SJSA1 (cell line): ENCODE measurements around the gene CCP110. TPM values are rescaled to one million over a fixed set of nuclear protein-coding genes. Genes with fewer than 3 reads are reported as not detected.
A peak's percentile ranks its signal among the peaks of the same experiment; 100 is the strongest.

Source experiments
- DNase-seq, 2 experiments: peaks; one replicate each; pipeline ENCODE4 v3.0.0-alpha.2; 2015 to 2020; ENCODE audit warnings: low spot score in 2 of 2, low read depth in 1 of 2
- H3K27ac ChIP-seq: fragments of 250-450 bp; sonication (Bioruptor Pico); 2 replicates; pipeline ENCODE4 v1.5.1; 2020; ENCODE audit warnings: mild to moderate bottlenecking, moderate library complexity
- H3K27me3 ChIP-seq: fragments of 250-450 bp; sonication (Bioruptor Pico); replicated peaks from 2 replicates; pipeline ENCODE4 v1.5.1; 2020; ENCODE audit warnings: mild to moderate bottlenecking, moderate library complexity
- H3K36me3 ChIP-seq: fragments of 250-450 bp; sonication (Bioruptor Pico); 2 replicates; pipeline ENCODE4 v1.5.1; 2020; ENCODE audit warnings: mild to moderate bottlenecking
- H3K4me1 ChIP-seq: fragments of 250-450 bp; sonication (Bioruptor Pico); replicated peaks from 2 replicates; pipeline ENCODE4 v1.6.1; 2021; ENCODE audit warnings: mild to moderate bottlenecking
- H3K4me3 ChIP-seq: fragments of 250-450 bp; sonication (Bioruptor Pico); 2 replicates; pipeline ENCODE4 v1.5.1; 2020; ENCODE audit warnings: mild to moderate bottlenecking
- H3K9me3 ChIP-seq: fragments of 250-450 bp; sonication (Bioruptor Pico); replicated peaks from 2 replicates; pipeline ENCODE4 v1.5.1; 2020; ENCODE audit warnings: mild to moderate bottlenecking
- total RNA-seq: library from RNA; depleted of rRNA; stranded (reverse); fragments of >200 nt; shearing (Covaris generic); gene quantifications from 2 replicates; pipeline ENCODE4 v1.2.3, GENCODE V29; 2014

Gene CCP110
- total RNA-seq, 1 experiment from 2014 or later = 28.3 TPM

- Histone ChIP-seq H3K36me3 (no peaks in the 10 kb centered on the region), H3K9me3 (no peaks in the 10 kb centered on the region), H3K4me1 (no peaks in the 10 kb centered on the region), H3K4me3 (no peak overlapping the region), H3K27ac (no peak overlapping the region), H3K27me3 (no peaks in the 10 kb centered on the region)
- DNase-seq = no peak
These were observed 33.1 kb upstream of the CCP110 start for GRCh38 chr16:19490619-19491018.

- H3K27me3 ChIP-seq = no peaks in the 10 kb centered on the region
- no peak for DNase-seq
- H3K27ac ChIP-seq = no peak overlapping the region
- no peaks in the 10 kb centered on the region for H3K9me3 ChIP-seq
- peaks cover 9% of the 10 kb centered on the region for H3K36me3 ChIP-seq
- H3K4me1 ChIP-seq = no peaks in the 10 kb centered on the region
- H3K4me3 ChIP-seq = no peak overlapping the region
These were observed 26.6 kb upstream of the CCP110 start for GRCh38 chr16:19497176-19497575.

GRCh38 chr16:19499006-19499405 is 24.7 kb upstream of the CCP110 start:
- Histone ChIP-seq H3K27me3 (no peaks in the 10 kb centered on the region), H3K27ac (no peak overlapping the region), H3K36me3 (peaks cover 24% of the 10 kb centered on the region), H3K4me1 (no peaks in the 10 kb centered on the region), H3K9me3 (no peaks in the 10 kb centered on the region), H3K4me3 (no peak overlapping the region)
- DNase-seq = no peak

GRCh38 chr16:19499481-19499880 is 24.3 kb upstream of the CCP110 start:
- H3K4me3 ChIP-seq = no peak overlapping the region
- no peak overlapping the region for H3K27ac ChIP-seq
- DNase-seq = no peak
- no peaks in the 10 kb centered on the region for H3K27me3 ChIP-seq
- peaks cover 28% of the 10 kb centered on the region for H3K36me3 ChIP-seq
- H3K9me3 ChIP-seq = no peaks in the 10 kb centered on the region
- H3K4me1 ChIP-seq = no peaks in the 10 kb centered on the region

GRCh38 chr16:19502395-19503131 is 21.2 kb upstream of the CCP110 start:
- Histone ChIP-seq H3K4me3 (no peak overlapping the region), H3K9me3 (no peaks in the 10 kb centered on the region), H3K4me1 (no peaks in the 10 kb centered on the region), H3K36me3 (peaks cover 40% of the 10 kb centered on the region), H3K27ac (no peak overlapping the region), H3K27me3 (no peaks in the 10 kb centered on the region)
- peak; percentile 37 to 63 for DNase-seq

GRCh38 chr16:19503461-19504075 is 20.2 kb upstream of the CCP110 start:
- Histone ChIP-seq H3K4me1 (no peaks in the 10 kb centered on the region), H3K27me3 (no peaks in the 10 kb centered on the region), H3K9me3 (no peaks in the 10 kb centered on the region), H3K27ac (no peak overlapping the region), H3K4me3 (no peak overlapping the region), H3K36me3 (peaks cover 40% of the 10 kb centered on the region)
- no peak for DNase-seq

- no peaks in the 10 kb centered on the region for H3K27me3 ChIP-seq
- no peaks in the 10 kb centered on the region for H3K9me3 ChIP-seq
- DNase-seq = no peak
- no peak overlapping the region for H3K4me3 ChIP-seq
- peaks cover 40% of the 10 kb centered on the region for H3K36me3 ChIP-seq
- no peaks in the 10 kb centered on the region for H3K4me1 ChIP-seq
- no peak overlapping the region for H3K27ac ChIP-seq
These were observed 18.0 kb upstream of the CCP110 start for GRCh38 chr16:19505600-19506303.

- Histone ChIP-seq H3K27ac (no peak overlapping the region), H3K36me3 (peaks cover 32% of the 10 kb centered on the region), H3K9me3 (no peaks in the 10 kb centered on the region), H3K4me1 (no peaks in the 10 kb centered on the region), H3K4me3 (no peak overlapping the region), H3K27me3 (no peaks in the 10 kb centered on the region)
- DNase-seq = no peak
These were observed 16.8 kb upstream of the CCP110 start for GRCh38 chr16:19506965-19507364.

GRCh38 chr16:19507867-19508266 is 15.9 kb upstream of the CCP110 start:
- DNase-seq = no peak
- Histone ChIP-seq H3K4me1 (no peaks in the 10 kb centered on the region), H3K4me3 (no peak overlapping the region), H3K27ac (no peak overlapping the region), H3K9me3 (no peaks in the 10 kb centered on the region), H3K36me3 (peaks cover 28% of the 10 kb centered on the region), H3K27me3 (no peaks in the 10 kb centered on the region)

GRCh38 chr16:19512297-19512696 is 11.4 kb upstream of the CCP110 start:
- Histone ChIP-seq H3K9me3 (no peaks in the 10 kb centered on the region), H3K27ac (no peak overlapping the region), H3K36me3 (peaks cover 32% of the 10 kb centered on the region), H3K27me3 (no peaks in the 10 kb centered on the region), H3K4me3 (no peak overlapping the region), H3K4me1 (peaks cover 8% of the 10 kb centered on the region)
- no peak for DNase-seq

- H3K27me3 ChIP-seq = no peaks in the 10 kb centered on the region
- DNase-seq = no peak
- no peak overlapping the region for H3K27ac ChIP-seq
- no peaks in the 10 kb centered on the region for H3K9me3 ChIP-seq
- peaks cover 13% of the 10 kb centered on the region for H3K4me1 ChIP-seq
- no peak overlapping the region for H3K4me3 ChIP-seq
- peaks cover 30% of the 10 kb centered on the region for H3K36me3 ChIP-seq
These were observed 10.2 kb upstream of the CCP110 start for GRCh38 chr16:19513377-19514053.

GRCh38 chr16:19515757-19516156 is 8.0 kb upstream of the CCP110 start:
- no peak for DNase-seq
- peaks cover 30% of the 10 kb centered on the region for H3K36me3 ChIP-seq
- H3K27ac ChIP-seq = no peak overlapping the region
- no peaks in the 10 kb centered on the region for H3K27me3 ChIP-seq
- peaks cover 15% of the 10 kb centered on the region for H3K4me1 ChIP-seq
- H3K4me3 ChIP-seq = no peak overlapping the region
- H3K9me3 ChIP-seq = no peaks in the 10 kb centered on the region

- Histone ChIP-seq H3K4me1 (peaks cover 23% of the 10 kb centered on the region), H3K27ac (no peak overlapping the region), H3K9me3 (no peaks in the 10 kb centered on the region), H3K4me3 (no peak overlapping the region), H3K27me3 (no peaks in the 10 kb centered on the region), H3K36me3 (peaks cover 30% of the 10 kb centered on the region)
- DNase-seq = peak; percentile 50 to 51
These were observed 6.2 kb upstream of the CCP110 start for GRCh38 chr16:19517424-19518089.
